ENCODE measurements around the gene TRIM26.

DNA sequence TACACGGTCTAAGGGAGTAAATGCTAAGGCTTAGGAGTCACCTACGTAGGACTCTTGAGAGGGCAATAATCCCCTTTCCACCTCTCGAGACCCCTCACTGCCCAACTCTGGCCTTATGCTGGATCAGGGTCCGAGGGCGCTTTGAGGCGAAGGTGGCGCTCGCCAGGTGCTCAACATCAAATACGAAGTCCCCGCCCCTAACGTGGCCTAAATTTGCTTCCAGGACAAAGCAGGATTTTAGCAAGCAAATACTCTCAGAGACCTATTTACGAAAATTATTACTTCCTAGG, 406 bp upstream of the TRIM26 start:
- TF ChIP-seq TAF1 (IDR thresholded peaks at IDR 0.05; ENCODE audit: borderline replicate concordance, insufficient read depth, low read length) (no peak), POLR2AphosphoS5 (IDR thresholded peaks at IDR 0.05; ENCODE audit: low read depth, low read length) (no peak), SIN3A (IDR thresholded peaks at IDR 0.05; ENCODE audit: borderline replicate concordance, insufficient read depth, low read length) (no peak)
